Endothelial cell of umbilical vein (primary cell): ENCODE data around the gene SFSWAP. TPM values are rescaled to one million over a fixed set of nuclear protein-coding genes. Genes with fewer than 3 reads are reported as not detected.
"Not testable (repeated sequence)": the region's sequence is repeated elsewhere in the genome, so short reads cannot be mapped to it uniquely, and the experiment has no call there.

ENCODE experiments used
- BruUV-seq: library from RNA; stranded (reverse); fragments of 400-500 nt; replicated peaks from 2 replicates; lab custom pipeline; 2021; lab: Mats Ljungman, UMichigan
- CTCF ChIA-PET: fragments of 300-600, 350-600 bp; sonication (Branson Sonifier 250); formaldehyde crosslinking; loops from one replicate; lab custom pipeline; 2021; ENCODE audit warnings: antibody characterized with exemption, inconsistent platforms; lab: Charles Lee
- POLR2A ChIA-PET: fragments of 300-600, 350-600 bp; sonication (Branson Sonifier 250); formaldehyde crosslinking; loops from one replicate; lab custom pipeline; 2021; ENCODE audit warnings: antibody characterized with exemption, inconsistent platforms; lab: Charles Lee
- DNase-seq: peaks from one replicate; pipeline ENCODE4 v3.0.0-alpha.2; 2011; ENCODE audit warnings: low read depth, low spot score
- FAIRE-seq: peaks from 2 replicates; lab custom pipeline; 2011; peaks lifted over from hg19 to GRCh38; lab: Jason Lieb, UNC
- H2AFZ ChIP-seq: 2 replicates; pipeline ENCODE4 v1.6.0; 2012; ENCODE audit warnings: low read depth, low read length, control low read depth, inconsistent platforms
- H3K27ac ChIP-seq: 2 replicates; pipeline ENCODE4 v1.5.1; 2011; ENCODE audit warnings: low read depth, mild to moderate bottlenecking, control low read depth, low read length, moderate library complexity; ENCODE audit not compliant: insufficient read depth
- H3K27me3 ChIP-seq, 2 experiments: 2 replicates each; pipeline versions ENCODE4 v1.6.0 to v1.6.1; 2011; ENCODE audit warnings: low read length in 2 of 2, mixed read lengths in 1 of 2; ENCODE audit not compliant: control insufficient read depth in 2 of 2, insufficient read depth in 2 of 2
- H3K36me3 ChIP-seq, 2 experiments: 2 replicates in 1 of 2; 3 replicates in 1 of 2; pipeline ENCODE4 v1.5.1; 2011; ENCODE audit warnings: low read length in 2 of 2, mild to moderate bottlenecking in 1 of 2, moderate library complexity in 1 of 2; ENCODE audit not compliant: control insufficient read depth in 2 of 2, insufficient read depth in 2 of 2; ENCODE audit errors: extremely low read depth in 1 of 2
- H3K4me1 ChIP-seq: 3 replicates; pipeline ENCODE4 v1.5.1; 2011; ENCODE audit warnings: mild to moderate bottlenecking, low read length; ENCODE audit not compliant: control insufficient read depth, insufficient read depth; ENCODE audit errors: extremely low read depth
- H3K4me2 ChIP-seq: 2 replicates; pipeline ENCODE4 v1.6.1; 2011; ENCODE audit warnings: low read length, control low read depth, mixed read lengths; ENCODE audit not compliant: insufficient read depth
- H3K4me3 ChIP-seq, 3 experiments: fragments of 200-600 bp in 1 of 3; sonication (generic), shearing (Covaris generic) in 1 of 3; replicated peaks in 1 of 3; 2 replicates each; pipeline ENCODE4 v1.5.1; 2011 to 2016; ENCODE audit warnings: control low read depth in 3 of 3, low read length in 3 of 3, mild to moderate bottlenecking in 2 of 3, inconsistent platforms in 1 of 3, low read depth in 1 of 3, moderate library complexity in 1 of 3; ENCODE audit not compliant: insufficient read depth in 1 of 3
- H3K79me2 ChIP-seq: 2 replicates; pipeline ENCODE4 v1.6.0; 2012; ENCODE audit warnings: low read length, inconsistent platforms; ENCODE audit not compliant: control insufficient read depth, insufficient read depth
- H3K9ac ChIP-seq: replicated peaks from 2 replicates; pipeline ENCODE3; 2011; ENCODE audit warnings: low read length, control low read depth; ENCODE audit not compliant: insufficient read depth; ENCODE audit errors: extremely low read depth
- H3K9me1 ChIP-seq: replicated peaks from 3 replicates; pipeline ENCODE4 v1.6.0; 2011; ENCODE audit warnings: mild to moderate bottlenecking, low read length; ENCODE audit not compliant: control insufficient read depth, insufficient read depth; ENCODE audit errors: extremely low read depth
- H3K9me3 ChIP-seq: replicated peaks from 2 replicates; pipeline ENCODE4 v1.5.1; 2012; ENCODE audit warnings: low read length, inconsistent platforms; ENCODE audit not compliant: control insufficient read depth, insufficient read depth
- H4K20me1 ChIP-seq: replicated peaks from 2 replicates; pipeline ENCODE3; 2011; ENCODE audit warnings: mild to moderate bottlenecking, low read length; ENCODE audit not compliant: control insufficient read depth, insufficient read depth; ENCODE audit errors: extremely low read depth
- CTCF ChIP-seq, 2 donors: IDR thresholded peaks; 1 replicate in 1 of 2; 2 replicates in 1 of 2; pipeline ENCODE4 v1.5.1; 2011; ENCODE audit warnings: low read length in 2 of 2, mild to moderate bottlenecking in 2 of 2, moderate library complexity in 2 of 2, control low read depth in 1 of 2, inconsistent platforms in 1 of 2, low read depth in 1 of 2; ENCODE audit not compliant: insufficient read depth in 1 of 2; ENCODE audit errors: extremely low read depth in 1 of 2
- EZH2 ChIP-seq: IDR thresholded peaks from 2 replicates; pipeline ENCODE4 v1.6.1; 2012; ENCODE audit warnings: borderline replicate concordance, low read depth, mild to moderate bottlenecking, moderate library complexity, low read length, inconsistent platforms; ENCODE audit not compliant: severe bottlenecking
- FOS ChIP-seq: IDR thresholded peaks from 2 replicates; pipeline ENCODE4 v1.6.1; 2011; ENCODE audit warnings: mild to moderate bottlenecking, low read length, moderate library complexity, borderline replicate concordance; ENCODE audit not compliant: insufficient read depth
- GATA2 ChIP-seq: IDR thresholded peaks from 2 replicates; pipeline ENCODE4 v1.7.0; 2011; ENCODE audit warnings: low read depth, mild to moderate bottlenecking, moderate library complexity, mixed read lengths, low read length; ENCODE audit not compliant: insufficient read length, insufficient read depth
- JUN ChIP-seq: IDR thresholded peaks from 2 replicates; pipeline ENCODE4 v1.6.1; 2011; ENCODE audit warnings: borderline replicate concordance, low read depth; ENCODE audit not compliant: insufficient read length, insufficient read depth
- MAX ChIP-seq: IDR thresholded peaks from 2 replicates; pipeline ENCODE4 v1.6.1; 2011; ENCODE audit not compliant: insufficient read depth, insufficient read length
- MYC ChIP-seq: IDR thresholded peaks from one replicate; pipeline ENCODE4 v1.6.1; 2011; ENCODE audit warnings: mild to moderate bottlenecking, low read depth, low read length
- POLR2A ChIP-seq: IDR thresholded peaks from 2 replicates; pipeline ENCODE4 v1.6.1; 2012; ENCODE audit warnings: low read depth, mild to moderate bottlenecking, control low read depth, low read length
- dilution Hi-C: fragments of 300-500 bp; cut with MboI; formaldehyde crosslinking; loops from one replicate; pipeline ENCODE4 v1.15.0; 2019; ENCODE audit warnings: low sequenced_read_pairs; ENCODE audit not compliant: extremely low pct_ligation_motif_present
- intact Hi-C: fragments of 100-400 bp; cut with micrococcal nuclease; formaldehyde crosslinking; loops from one replicate; pipeline ENCODE4 v1.10.0; 2022
- polyA plus RNA-seq, 4 experiments: library from polyadenylated mRNA; depleted of rRNA in 3 of 4; stranded (reverse) in 3 of 4; unstranded in 1 of 4; fragments of >200 nt; gene quantifications; 2 replicates each; pipeline versions ENCODE4 v1.2.1 to v1.2.3, GENCODE V29; 2011 to 2012; ENCODE audit warnings: missing spikeins in 1 of 4
- total RNA-seq: library from RNA; stranded (reverse); gene quantifications from 2 replicates; pipeline ENCODE4 v1.2.3, GENCODE V29; 2021

Gene SFSWAP
- total and polyA plus RNA-seq, 2 donors (not counting 3 experiments of a cell fraction or from before 2014, with no cell fraction given): 38.1 to 53.3 TPM

GRCh38 chr12:131740626-131741025 lies 29.7 kb downstream of the SFSWAP start:
- ChIA-PET CTCF (no interaction called here), POLR2A (no interaction called here)
- FAIRE-seq: no peak
- no peak overlapping the region for H3K4me3 ChIP-seq
- intact Hi-C loops: no loop called here
- H3K4me1 ChIP-seq: peaks cover 10% of the 10 kb centered on the region
- no peaks in the 10 kb centered on the region for H3K9me1 ChIP-seq
- DNase-seq: no peak
- H4K20me1 ChIP-seq: no peaks in the 10 kb centered on the region
- no peak overlapping the region for H3K4me2 ChIP-seq
- no peaks in the 10 kb centered on the region for H3K79me2 ChIP-seq
- H2AFZ ChIP-seq: no peak overlapping the region
- no peak overlapping the region for H3K9ac ChIP-seq
- TF ChIP-seq EZH2 (no peak), POLR2A (no peak), JUN (no peak), FOS (no peak), CTCF (IDR thresholded peaks at IDR 0.05; ENCODE audit: extremely low read depth in 1 of 2, insufficient read depth in 1 of 2, low read depth in 1 of 2, low read length in 2 of 2) (no peak), MYC (no peak), MAX (no peak), GATA2 (no peak)
- no peaks in the 10 kb centered on the region for H3K27me3 ChIP-seq
- H3K36me3 ChIP-seq: peaks cover 8 to 13% of the 10 kb centered on the region in 2 experiments
- no peaks in the 10 kb centered on the region for H3K9me3 ChIP-seq
- no peak overlapping the region for H3K27ac ChIP-seq
- no TSS peak for BruUV-seq
- dilution Hi-C loops: no loop called here

GRCh38 chr12:131742761-131743160 lies 31.9 kb downstream of the SFSWAP start:
- FAIRE-seq, intact Hi-C loops, H4K20me1 ChIP-seq, dilution Hi-C loops, CTCF ChIA-PET, H3K79me2 ChIP-seq, H3K9me3 ChIP-seq, H3K4me2 ChIP-seq, H3K4me3 ChIP-seq, DNase-seq, BruUV-seq, H3K4me1 ChIP-seq, POLR2A ChIA-PET, H3K9ac ChIP-seq, H3K27ac ChIP-seq, H3K9me1 ChIP-seq, H2AFZ ChIP-seq, H3K27me3 ChIP-seq: not testable (repeated sequence)
- H3K36me3 ChIP-seq: peaks cover 8 to 19% of the 10 kb centered on the region in 2 experiments

- peaks cover 8 to 19% of the 10 kb centered on the region in 2 experiments for H3K36me3 ChIP-seq
Observed at GRCh38 chr12:131743410-131743809, 32.5 kb downstream of the SFSWAP start.

More at GRCh38 chr12:131743410-131743809, 32.5 kb downstream of the SFSWAP start:
- H3K27ac ChIP-seq, H3K4me1 ChIP-seq, BruUV-seq, H4K20me1 ChIP-seq, H3K9ac ChIP-seq, H3K4me2 ChIP-seq, FAIRE-seq, H3K4me3 ChIP-seq, dilution Hi-C loops, H2AFZ ChIP-seq, H3K27me3 ChIP-seq, POLR2A ChIA-PET, intact Hi-C loops, H3K9me3 ChIP-seq, H3K79me2 ChIP-seq, DNase-seq, CTCF ChIA-PET, H3K9me1 ChIP-seq: not testable (repeated sequence)
